Activated T-cell treated with anti-CD3 and anti-CD28 coated beads, Interleukin-2, amount 50 U/mL, for 48 hours (primary cell): ENCODE measurements around the gene PTPRR.
"Not testable (repeated sequence)": the region's sequence is repeated elsewhere in the genome, so short reads cannot be mapped to it uniquely, and the experiment has no call there.

Experiments used
- DNase-seq, 2 experiments: peaks; one replicate each; pipeline ENCODE4 v3.0.0-alpha.2; 2020

PTPRR gene

DNA sequence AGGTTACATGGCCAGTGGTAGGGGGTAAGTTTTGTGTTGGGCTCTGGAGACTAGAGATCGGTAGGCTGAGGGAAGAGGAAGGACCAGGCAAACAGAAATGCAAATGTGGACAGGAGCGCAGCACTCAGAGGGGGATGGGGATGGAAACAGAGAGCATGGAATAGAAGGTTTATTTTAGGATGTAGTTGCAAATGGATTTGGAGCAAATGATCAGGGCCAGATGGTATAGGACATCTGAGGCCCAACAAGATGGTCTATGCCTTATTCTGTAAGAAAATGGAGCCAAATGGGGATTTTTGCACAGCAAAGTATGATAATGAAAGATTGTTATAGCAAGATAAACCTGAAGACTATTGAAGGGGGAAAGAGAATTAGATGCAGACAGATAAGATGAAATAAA is 180.8 kb downstream of the PTPRR start:
- DNase-seq, result no peak

DNA sequence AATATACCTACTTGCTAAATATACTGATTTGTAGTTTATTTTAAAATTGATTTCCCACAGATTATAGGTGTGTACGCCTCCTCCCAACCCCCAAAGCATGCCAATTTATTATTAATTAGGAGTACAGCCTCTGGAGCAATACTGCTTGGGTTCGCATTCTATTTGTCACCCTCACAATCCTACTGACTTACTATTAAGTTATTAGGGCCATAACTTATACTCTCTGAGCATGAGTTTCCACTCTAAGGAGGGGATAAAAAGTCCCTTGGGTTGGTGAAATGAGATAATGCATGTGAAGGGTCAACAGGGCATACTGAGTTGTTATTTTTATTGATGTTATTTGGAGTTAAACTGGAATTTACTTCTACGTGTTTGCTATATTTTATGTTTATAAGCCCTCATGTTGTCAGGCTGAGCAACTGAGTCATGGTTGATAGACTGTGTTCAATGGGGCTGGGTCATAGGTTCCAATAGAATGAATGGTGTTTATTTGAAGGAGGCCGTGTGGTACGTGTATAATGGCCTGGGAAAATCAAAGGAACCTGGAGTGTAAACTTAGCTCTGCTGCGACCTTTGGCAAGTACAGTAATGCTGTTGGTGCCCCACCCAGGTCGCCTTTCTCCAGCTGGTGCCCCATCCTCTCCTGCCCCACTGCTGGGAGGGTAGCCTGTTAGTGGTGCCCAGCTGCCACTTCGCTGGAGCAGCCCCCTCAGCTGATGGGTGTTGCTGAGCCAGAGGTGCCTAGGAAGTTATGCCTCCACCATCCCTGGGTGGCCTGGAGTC is 184.0 kb downstream of the PTPRR start:
- no peak for DNase-seq

DNA sequence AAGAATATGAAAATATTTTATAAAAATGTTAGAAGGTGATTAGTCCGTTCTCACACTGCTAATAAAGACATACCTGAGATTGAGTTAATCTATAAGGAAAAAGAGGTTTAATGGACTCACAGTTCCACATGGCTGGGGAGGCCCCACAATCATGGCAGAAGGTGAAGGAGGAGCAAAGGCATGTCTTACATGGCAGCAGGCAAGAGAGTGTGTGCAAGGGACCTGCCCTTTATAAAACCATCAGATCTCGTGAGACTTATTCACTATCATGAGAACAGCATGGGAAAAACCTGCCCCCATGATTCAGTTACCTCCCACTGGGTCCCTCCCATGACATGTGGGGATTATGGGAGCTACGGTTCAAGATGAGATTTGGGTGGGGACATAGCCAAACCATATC is 185.3 kb downstream of the PTPRR start:
- not testable (repeated sequence) for DNase-seq

DNA sequence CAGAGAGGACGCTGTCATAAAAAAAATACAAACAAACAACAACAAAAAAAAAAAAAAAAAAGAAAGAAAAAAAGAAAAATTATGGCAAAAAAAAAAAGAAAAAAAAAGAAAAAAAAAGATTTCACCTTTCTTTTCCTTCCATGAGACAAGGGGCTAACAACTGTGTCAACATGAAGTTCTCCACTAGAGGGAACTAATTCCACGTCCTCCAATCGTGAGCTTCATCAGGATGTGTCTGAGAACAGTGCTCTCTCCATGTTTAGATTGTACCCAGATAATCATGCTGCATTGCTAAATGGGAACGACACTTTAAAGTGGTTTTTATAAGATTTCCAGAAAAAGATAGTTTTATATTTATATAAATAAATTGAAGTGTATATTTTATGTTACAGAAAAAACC is 187.2 kb downstream of the PTPRR start:
- no peak for DNase-seq

DNA sequence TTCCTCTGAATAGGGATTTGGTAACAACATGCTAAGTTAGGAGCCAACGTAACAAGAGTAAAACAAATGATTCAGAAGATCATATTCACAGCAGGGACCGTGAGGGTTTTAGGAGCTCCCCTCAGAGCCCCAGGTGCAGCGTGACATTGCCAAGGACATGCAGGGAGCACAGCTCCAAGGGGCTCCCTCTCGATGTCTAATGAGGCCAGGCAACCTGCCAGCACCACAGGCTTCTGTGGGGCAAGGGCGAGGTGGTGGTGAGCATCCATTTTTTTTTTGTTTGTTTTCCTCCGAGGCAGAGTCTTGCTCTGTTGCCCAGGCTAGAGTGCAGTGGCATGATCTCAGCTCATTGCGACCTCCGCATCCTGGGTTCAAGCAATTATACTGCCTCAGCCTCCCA is 188.3 kb downstream of the PTPRR start:
- DNase-seq, result no peak

DNA sequence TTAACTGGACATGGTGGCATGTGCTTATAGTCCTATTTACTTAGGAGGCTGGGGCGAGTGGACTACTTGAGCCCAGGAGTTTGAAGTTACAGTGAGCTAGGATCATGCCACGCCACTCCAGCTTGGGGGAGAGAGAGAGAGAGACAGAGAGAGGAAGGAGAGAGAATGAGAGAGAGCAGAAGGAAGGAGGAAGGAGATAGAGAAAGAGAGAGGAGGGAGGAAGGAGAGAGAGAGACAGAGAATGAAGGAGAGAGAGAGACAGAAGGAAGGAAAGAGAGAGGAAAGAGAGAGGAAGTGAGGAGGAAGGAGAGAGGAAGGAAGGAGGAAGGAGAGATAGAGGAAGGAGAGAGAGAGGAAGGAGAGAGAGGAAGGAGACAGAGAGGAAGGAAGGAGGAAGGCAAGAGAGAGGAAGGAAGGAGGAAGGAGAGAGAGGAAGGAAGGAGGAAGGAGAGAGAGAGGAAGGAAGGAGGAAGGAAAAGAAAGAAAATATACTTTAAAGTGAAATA is 189.8 kb downstream of the PTPRR start:
- DNase-seq, result no peak

DNA sequence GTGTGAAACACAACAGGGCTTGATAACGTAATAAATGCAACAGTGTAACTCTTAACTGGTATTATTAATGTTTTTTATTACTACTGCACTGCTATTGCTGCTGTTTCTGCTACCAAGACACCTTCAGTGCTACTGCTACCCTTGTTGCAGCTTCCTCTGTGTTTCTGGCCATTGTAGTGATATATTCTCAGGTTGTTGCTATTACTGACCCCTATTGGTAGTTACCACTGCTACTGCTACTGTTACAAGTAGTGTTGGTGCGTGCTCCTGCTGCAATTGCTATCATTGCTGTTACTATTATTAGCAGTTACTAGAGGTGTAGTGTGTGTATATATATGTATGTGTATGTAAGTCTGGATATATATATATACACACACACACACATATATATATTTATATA is 196.1 kb downstream of the PTPRR start:
- DNase-seq, result no peak

DNA sequence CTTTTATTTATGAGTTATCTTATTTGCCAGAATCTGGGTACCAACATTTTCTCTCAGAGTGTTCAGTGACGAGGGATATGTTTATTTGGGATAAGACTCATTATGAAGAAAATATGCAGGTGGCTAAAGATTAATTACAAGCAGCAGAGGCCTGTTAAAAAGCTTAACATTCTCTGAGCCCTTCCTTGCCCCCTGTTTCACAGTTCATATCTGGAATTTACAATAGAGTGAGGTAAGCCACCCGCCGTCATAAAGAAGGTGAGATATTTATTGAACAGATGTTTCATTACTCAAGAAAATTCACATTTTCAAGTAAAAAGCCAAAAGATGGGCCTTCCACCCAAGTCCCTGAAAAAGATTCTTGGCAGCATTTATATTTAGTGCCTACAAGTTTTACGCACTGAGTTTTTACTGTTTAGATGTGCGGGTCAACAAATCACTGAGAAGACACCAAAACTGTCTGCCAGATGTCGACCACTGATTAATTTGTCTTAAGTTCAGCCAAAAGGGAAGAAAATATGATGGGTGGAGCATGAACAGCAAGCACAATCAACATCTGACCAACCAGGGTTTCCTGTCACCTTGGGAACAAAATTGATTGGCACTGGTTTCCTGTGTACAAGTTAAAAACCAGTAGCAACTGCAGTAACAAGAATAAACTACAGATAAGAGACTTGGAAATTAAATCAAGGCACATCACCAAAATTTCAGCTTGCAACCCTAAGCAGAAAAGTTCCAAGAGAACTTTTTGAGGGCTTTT is 197.8 kb downstream of the PTPRR start:
- DNase-seq, result no peak

DNA sequence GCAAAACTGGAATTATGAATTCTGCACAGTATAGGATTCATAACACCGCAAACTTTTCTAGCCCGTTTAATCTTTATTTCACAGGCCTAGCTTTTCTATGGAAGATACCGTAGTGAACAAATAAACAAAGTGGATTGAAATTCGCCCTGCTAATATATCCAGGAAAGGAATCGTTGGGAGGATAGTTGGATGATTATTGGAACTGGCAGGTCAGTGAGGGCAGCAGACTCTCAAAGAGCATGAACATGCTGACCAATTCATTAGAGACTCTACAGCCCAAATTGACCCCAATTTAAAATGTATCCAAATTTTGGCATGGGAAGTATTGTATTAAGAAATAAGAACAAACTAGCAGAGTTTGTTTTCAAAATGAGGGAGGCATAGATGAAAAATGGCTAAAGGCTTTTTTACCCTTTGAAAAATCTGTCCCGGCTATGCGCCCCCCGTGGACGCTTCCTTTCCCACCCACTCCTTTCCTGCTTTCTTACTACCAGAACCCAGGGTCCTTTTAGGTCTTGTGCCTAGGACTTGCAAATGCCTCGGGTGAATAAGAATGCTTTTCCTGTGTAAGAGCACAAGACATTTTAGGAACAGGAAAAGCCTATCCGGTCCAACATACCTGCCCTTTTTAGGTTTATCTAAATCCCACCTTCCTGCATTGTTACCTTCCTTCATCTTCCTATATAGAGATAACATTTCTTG is 198.7 kb downstream of the PTPRR start:
- DNase-seq, result no peak

DNA sequence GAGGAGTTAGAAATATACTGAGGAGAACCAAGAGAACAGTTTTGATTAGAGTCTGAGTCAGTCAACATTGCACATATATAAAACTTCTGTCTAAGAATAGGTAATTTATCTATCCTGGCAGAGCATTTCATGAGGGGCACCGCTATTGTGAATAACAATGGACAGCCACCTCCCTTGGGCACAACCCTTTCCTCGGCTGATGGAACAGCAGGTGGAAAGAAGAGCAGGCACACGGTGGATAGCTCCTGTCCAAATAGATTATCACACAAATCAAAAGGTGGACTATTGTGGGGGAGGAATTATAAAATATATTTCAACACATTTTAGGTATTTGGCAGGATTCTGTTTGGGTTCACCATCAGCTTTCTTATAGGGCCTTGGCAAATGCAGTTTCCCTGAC is 199.3 kb downstream of the PTPRR start:
- DNase-seq, result no peak

DNA sequence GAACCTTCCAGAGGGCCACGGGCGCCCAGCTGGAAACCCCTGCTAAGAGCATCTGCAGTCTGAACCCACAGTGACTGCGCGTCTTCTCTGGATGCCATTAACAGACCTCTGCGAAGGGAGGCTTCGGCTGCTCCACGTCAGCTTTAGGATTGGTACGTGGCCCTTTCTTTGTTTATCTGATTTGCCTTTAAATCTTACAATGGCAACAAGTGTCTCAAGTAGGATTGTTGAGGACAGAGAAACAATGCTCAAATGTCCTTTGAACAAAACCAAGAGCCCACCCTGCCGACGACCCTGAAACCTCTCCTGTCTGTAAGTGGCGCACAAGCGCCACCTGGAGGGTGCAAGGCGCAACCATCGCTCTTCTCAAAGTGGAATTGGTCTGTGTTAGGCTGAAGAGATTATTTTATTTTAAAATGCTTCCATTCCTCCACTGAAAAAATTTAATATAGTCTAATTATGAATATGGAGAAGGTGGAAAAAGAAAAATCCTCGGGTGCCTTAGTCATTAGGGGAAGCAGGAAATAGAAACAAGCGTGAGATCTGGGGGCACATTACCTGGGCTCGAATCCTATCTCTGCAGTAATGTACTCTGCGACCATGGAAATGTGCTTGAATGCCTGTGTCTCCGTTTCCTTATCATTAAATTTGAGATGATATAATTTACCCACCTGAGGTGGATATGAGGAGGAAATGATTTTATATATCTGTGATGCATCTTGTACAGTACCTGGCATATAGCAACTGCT is 200.7 kb downstream of the PTPRR start:
- DNase-seq, result peak; percentile 33 to 41

DNA sequence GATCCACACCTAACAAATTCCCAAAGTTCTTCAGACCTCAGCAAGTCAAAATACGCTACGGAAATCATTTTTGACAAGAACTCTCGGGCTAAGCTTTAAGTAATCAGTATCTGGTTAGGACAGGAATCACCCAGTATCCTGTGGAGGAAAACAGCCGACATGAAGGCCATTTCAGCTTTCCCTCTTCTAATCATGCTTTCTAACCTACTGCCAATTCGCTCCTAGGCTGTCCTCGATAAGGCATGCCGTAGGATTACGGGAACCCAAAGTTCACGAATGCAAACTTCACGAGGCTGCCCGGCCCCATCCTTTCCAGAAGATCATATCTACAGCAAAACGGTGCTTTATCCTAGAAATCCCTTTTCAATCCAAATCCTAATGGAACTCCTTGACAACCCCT is 201.5 kb downstream of the PTPRR start:
- DNase-seq, result no peak

DNA sequence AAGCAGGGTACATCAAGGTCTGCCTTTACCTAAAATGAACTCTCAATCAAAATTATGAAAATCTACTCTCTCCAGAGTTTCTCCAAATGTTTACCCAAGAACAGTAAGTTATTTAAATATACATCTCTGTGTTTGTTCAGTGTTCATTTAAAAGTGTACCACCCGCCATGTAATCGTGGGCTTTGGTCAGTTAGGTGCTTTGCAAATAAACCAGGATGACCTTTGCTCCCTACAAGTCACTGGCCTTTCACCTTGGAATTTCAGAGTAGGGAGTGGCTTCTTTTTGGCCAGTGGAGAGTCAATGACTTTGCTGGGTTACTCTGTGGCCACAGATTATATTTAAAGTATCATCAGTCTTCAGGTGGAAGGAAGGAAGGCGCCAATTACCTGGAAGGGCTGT is 208.7 kb downstream of the PTPRR start:
- no peak for DNase-seq

DNA sequence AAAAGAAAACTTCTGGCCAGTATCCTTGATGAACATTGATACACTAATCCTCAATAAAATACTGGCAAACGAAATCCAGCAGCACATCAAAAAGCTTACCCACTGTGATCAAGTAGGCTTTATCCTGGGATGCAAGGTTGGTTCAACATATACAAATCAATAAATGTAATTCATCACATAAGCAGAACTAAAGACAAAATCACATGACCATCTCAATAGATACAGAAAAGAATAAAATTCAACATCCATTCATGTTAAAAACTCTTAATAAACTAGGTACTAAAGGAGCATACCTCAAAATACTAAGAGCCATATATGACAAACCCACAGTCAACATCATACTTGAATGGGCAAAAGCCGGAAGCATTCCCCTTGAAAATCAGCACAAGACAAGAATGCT is 211.5 kb downstream of the PTPRR start:
- no peak for DNase-seq

DNA sequence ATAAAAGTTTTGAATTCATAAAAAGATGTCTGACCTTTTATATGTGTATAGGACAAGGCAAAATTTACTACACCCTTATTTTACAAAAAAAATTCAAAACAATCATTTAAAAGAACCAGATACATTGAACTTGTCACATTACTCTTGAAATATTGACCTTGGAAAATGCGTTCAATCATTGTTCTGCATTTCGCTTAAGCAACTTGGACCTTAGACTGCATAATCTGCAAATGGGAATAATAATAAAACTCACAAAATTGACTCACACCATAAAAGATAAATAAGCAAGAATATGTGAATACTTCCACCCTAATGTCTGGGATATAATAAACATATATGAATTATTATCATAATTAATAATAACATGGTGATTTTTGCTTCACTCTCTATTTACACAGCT is 213.9 kb downstream of the PTPRR start:
- DNase-seq, result no peak

DNA sequence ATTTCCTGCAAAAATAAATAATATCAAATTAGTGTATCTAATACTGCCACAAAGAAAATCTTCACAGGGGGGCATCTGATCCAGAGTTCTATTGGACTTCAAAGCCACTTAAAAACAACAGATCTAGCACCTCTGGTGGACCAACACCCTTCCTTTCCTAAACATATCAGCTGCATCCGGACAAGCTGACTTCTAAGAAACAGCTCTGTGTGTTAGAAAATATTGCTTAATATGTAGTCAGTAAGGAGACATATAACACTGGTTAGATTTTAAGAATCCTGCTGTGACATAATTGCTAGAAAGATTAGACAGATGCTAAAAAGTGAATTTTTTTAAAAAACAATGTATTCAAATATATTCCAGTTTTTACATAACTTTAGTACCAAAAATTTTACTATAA is 222.2 kb downstream of the PTPRR start:
- DNase-seq, result no peak

DNA sequence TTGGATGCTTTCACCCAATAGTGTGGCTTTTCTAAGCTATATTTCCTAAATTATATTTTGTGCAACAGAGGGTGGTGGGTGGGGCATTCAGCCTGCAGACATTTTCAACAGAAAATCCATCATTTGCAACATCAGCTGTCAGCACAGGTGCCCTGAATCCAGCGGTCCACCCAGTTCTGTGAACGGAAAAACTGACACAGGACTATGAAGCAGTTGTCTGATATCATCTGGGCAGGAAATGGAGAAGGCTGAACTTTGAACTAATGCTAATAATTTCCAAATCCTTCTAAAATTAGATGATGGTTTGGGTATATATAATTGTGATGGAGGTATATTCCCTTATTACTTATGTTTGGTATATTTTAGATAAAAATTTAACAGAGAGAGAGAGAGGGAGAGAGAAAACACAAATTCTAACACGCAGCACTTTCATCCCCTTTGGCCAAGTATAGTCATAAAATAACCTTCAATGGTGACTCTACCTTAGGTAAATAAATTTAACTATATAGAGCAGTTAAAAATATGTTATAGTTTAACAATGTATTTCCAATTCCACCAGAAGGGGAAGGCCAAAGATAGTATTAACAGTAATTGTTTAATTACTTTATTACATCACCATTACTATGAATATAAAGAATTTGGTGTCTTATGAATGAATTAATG is 225.0 kb downstream of the PTPRR start:
- no peak for DNase-seq

DNA sequence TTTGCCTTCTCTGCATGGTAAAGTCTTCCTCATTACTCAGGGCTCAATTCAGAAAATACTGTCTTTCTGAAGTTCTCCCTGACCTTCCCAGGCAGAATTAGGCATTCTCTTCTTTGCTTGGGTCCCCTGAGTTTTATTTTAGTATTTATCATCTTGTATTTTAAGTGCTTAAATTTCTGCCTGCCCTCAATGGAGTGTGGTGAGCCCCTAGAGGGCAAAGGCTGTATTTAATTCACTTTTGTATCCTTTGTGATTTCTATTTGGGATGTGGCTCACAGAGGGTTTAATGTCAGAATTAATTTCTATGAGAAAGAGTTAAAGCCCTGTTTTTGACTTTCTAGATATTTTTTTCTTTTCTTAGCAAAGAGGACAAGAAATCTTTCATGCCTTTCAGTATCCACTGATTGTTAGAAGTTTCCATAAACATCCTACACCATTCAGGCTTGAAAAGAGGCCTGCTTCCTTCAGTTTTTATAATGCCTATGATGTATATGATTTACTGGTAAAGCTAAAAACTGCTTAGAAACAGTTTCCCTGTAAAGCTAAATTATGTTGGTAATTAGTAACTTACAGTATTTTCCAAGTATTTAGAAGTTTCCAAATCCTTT is 227.8 kb downstream of the PTPRR start:
- no peak for DNase-seq

DNA sequence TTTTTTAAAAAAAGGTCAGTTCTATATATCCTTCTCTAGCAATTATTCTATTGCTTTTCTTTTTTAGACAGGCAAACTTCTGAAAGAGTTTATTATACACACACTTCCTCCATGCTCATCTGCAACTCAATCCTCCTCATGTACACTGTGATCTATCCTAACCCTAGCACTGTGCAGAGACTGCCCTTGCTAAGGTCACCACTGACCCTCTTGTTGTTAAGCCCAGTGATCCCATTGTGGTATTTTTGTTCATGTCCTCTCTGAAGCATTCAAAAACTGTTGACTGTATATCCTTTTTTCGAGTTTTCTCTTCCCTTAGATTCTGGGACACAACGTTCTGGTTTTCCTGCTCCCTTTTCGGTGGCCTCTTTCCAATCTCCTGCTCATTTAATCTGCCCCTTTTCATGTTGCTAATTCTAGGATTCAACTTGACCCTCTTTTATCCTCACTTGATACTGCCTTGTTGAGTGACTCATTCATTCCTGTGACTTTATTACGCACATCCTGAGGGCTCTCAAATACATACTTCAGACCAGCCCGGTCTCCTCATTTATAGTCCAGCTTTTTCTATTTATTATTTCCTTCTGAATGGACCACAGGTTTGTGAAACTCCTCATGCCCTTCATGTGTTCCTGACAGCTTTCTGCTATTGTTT is 229.4 kb downstream of the PTPRR start:
- DNase-seq, result no peak

DNA sequence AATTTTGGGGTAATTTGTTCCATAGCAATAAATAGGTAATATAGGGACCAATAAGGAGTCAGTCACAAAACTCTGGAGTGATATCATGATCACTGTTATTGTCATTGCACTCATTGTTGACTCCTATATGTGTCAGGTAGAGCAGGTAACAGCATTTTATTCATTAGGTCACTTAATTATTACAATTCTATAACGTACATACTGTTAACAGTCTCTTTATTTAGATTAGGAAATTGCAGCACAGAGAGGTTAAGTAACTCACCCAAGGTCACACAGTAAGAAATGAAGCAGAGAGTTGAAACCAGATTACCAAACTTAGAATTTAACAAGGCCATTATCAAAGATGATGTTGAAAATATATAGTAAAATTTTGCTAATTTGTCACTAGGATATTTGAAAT is 233.6 kb downstream of the PTPRR start:
- DNase-seq, result no peak

DNA sequence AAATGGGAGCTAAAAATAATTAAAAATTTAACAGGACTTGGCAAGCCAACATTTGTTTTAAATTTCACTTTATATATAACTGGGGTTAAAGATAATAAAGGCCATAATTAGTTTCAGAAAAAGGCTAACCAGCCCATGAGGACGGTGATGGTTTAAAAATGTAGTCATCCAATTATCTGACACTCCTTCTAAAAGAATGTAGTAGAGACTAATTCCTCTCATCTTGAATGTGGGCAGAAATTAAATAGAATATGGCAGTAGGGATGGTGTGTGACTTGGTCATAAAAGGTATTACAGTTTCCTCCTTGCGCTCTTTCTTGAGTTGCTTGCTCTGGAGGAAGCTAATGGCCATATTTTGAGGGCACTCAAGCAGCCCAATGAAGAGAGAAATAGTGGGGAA is 234.2 kb downstream of the PTPRR start:
- no peak for DNase-seq
